ENCODE measurements around the gene CALHM4.

CALHM4 gene

GRCh38 chr6:116515141-116515540 is 38.4 kb upstream of the CALHM4 start:
- no peaks in the 10 kb centered on the region for H3K27me3 ChIP-seq (ENCODE audit: control insufficient read depth in 3 of 3, insufficient read depth in 3 of 3, low read depth in 1 of 3, low read length in 3 of 3)

GRCh38 chr6:116518621-116519368 is 34.8 kb upstream of the CALHM4 start:
- no peak overlapping the region for H2BK12ac ChIP-seq (ENCODE audit: low read length)
- no peak overlapping the region for H3K9ac ChIP-seq (ENCODE audit: low read depth, low read length, poor library complexity)
- no peaks in the 10 kb centered on the region for H3K79me1 ChIP-seq (ENCODE audit: low read depth, low read length)
- peaks cover 0 to 2% of the 10 kb centered on the region in 2 donors for H3K4me1 ChIP-seq (ENCODE audit: control insufficient read depth in 2 of 2, insufficient read depth in 1 of 2, low read depth in 1 of 2, low read length in 2 of 2)
- no peak overlapping the region for H3K18ac ChIP-seq (ENCODE audit: low read length)
- no peak overlapping the region for H2BK5ac ChIP-seq (ENCODE audit: low read length)
- H2AK5ac ChIP-seq (ENCODE audit: low read depth, low read length), result no peak overlapping the region
- no peak overlapping the region for H3K4ac ChIP-seq (ENCODE audit: low read length)
- no peaks in the 10 kb centered on the region for H3K27me3 ChIP-seq (ENCODE audit: control insufficient read depth in 3 of 3, insufficient read depth in 3 of 3, low read depth in 1 of 3, low read length in 3 of 3)
- no peak overlapping the region for H3K23ac ChIP-seq (ENCODE audit: low read depth, low read length, poor library complexity)
- H2AFZ ChIP-seq (ENCODE audit: low read length), result no peak overlapping the region
- H2BK15ac ChIP-seq (ENCODE audit: low read length), result no peak overlapping the region
- no peak for DNase-seq (ENCODE audit: low spot score)
- no CpG with 5 or more reads among the region's 4 CpGs for WGBS, 2 donors (ENCODE audit: extremely low coverage in 2 of 2, insufficient read length in 2 of 2, insufficient replicate concordance in 1 of 2)
- no peak overlapping the region for H3K4me2 ChIP-seq (ENCODE audit: insufficient read depth, low read length, poor library complexity, severe bottlenecking)
- no peak overlapping the region for H3K4me3 ChIP-seq (ENCODE audit: low read length in 2 of 2)
- no peak overlapping the region for H4K91ac ChIP-seq (ENCODE audit: low read depth, low read length, poor library complexity)
- peaks cover 0 to 13% of the 10 kb centered on the region in 2 donors for H3K9me3 ChIP-seq (replicated peaks in 1 of 2; ENCODE audit: control insufficient read depth in 2 of 2, insufficient read depth in 1 of 2, low read depth in 1 of 2, low read length in 2 of 2)
- H2BK120ac ChIP-seq (ENCODE audit: low read depth, low read length), result no peak overlapping the region
- H3K14ac ChIP-seq (ENCODE audit: low read length), result no peak overlapping the region
- H4K8ac ChIP-seq (ENCODE audit: low read depth, low read length), result no peak overlapping the region
- H3K36me3 ChIP-seq (replicated peaks in 1 of 2; ENCODE audit: control insufficient read depth in 2 of 2, insufficient read depth in 2 of 2, low read length in 2 of 2), result peaks cover 0 to 25% of the 10 kb centered on the region in 2 donors
- H3K27ac ChIP-seq (replicated peaks; ENCODE audit: low read length), result no peak overlapping the region

More at GRCh38 chr6:116515141-116515540, 38.4 kb upstream of the CALHM4 start:
- no peak overlapping the region for H3K23ac ChIP-seq (ENCODE audit: low read depth, low read length, poor library complexity)
- no peak overlapping the region for H2AK5ac ChIP-seq (ENCODE audit: low read depth, low read length)
- no peak overlapping the region for H3K14ac ChIP-seq (ENCODE audit: low read length)
- no peak overlapping the region for H4K8ac ChIP-seq (ENCODE audit: low read depth, low read length)
- no peak overlapping the region for H4K91ac ChIP-seq (ENCODE audit: low read depth, low read length, poor library complexity)
- H2BK120ac ChIP-seq (ENCODE audit: low read depth, low read length), result no peak overlapping the region
- H3K79me1 ChIP-seq (ENCODE audit: low read depth, low read length), result no peaks in the 10 kb centered on the region
- peaks cover 0 to 25% of the 10 kb centered on the region in 2 donors for H3K36me3 ChIP-seq (replicated peaks in 1 of 2; ENCODE audit: control insufficient read depth in 2 of 2, insufficient read depth in 2 of 2, low read length in 2 of 2)
- H2BK12ac ChIP-seq (ENCODE audit: low read length), result no peak overlapping the region
- no peak overlapping the region for H2BK15ac ChIP-seq (ENCODE audit: low read length)
- no peak overlapping the region for H3K27ac ChIP-seq (replicated peaks; ENCODE audit: low read length)
- no peak overlapping the region for H2BK5ac ChIP-seq (ENCODE audit: low read length)
- H3K9me3 ChIP-seq (replicated peaks in 1 of 2; ENCODE audit: control insufficient read depth in 2 of 2, insufficient read depth in 1 of 2, low read depth in 1 of 2, low read length in 2 of 2), result peaks cover 0 to 13% of the 10 kb centered on the region in 2 donors
- H2AFZ ChIP-seq (ENCODE audit: low read length), result no peak overlapping the region
- no peak for DNase-seq (ENCODE audit: low spot score)
- H3K18ac ChIP-seq (ENCODE audit: low read length), result no peak overlapping the region
- no peak overlapping the region for H3K4ac ChIP-seq (ENCODE audit: low read length)
- no peak overlapping the region for H3K4me2 ChIP-seq (ENCODE audit: insufficient read depth, low read length, poor library complexity, severe bottlenecking)
- no peak overlapping the region for H3K9ac ChIP-seq (ENCODE audit: low read depth, low read length, poor library complexity)
- H3K4me1 ChIP-seq (ENCODE audit: control insufficient read depth in 2 of 2, insufficient read depth in 1 of 2, low read depth in 1 of 2, low read length in 2 of 2), result peaks cover 4 to 8% of the 10 kb centered on the region in 2 donors
- no peak overlapping the region for H3K4me3 ChIP-seq (ENCODE audit: low read length in 2 of 2)

GRCh38 chr6:116522896-116523295 is 30.7 kb upstream of the CALHM4 start:
- no peak for DNase-seq (ENCODE audit: low spot score)
- Histone ChIP-seq H2AFZ (ENCODE audit: low read length) (no peak overlapping the region), H3K9ac (ENCODE audit: low read depth, low read length, poor library complexity) (no peak overlapping the region)

GRCh38 chr6:116524236-116524635 is 29.3 kb upstream of the CALHM4 start:
- no peak for DNase-seq (ENCODE audit: low spot score)
- Histone ChIP-seq H2BK12ac (ENCODE audit: low read length) (no peak overlapping the region), H2BK5ac (ENCODE audit: low read length) (no peak overlapping the region), H2BK120ac (ENCODE audit: low read depth, low read length) (no peak overlapping the region), H3K14ac (ENCODE audit: low read length) (no peak overlapping the region), H4K8ac (ENCODE audit: low read depth, low read length) (no peak overlapping the region), H3K4me1 (ENCODE audit: control insufficient read depth in 2 of 2, insufficient read depth in 1 of 2, low read depth in 1 of 2, low read length in 2 of 2) (peaks cover 3% of the 10 kb centered on the region in 2 donors), H3K4ac (ENCODE audit: low read length) (no peak overlapping the region), H2AK5ac (ENCODE audit: low read depth, low read length) (no peak overlapping the region), H2BK15ac (ENCODE audit: low read length) (no peak overlapping the region), H3K27ac (replicated peaks; ENCODE audit: low read length) (no peak overlapping the region), H3K9me3 (replicated peaks in 1 of 2; ENCODE audit: control insufficient read depth in 2 of 2, insufficient read depth in 1 of 2, low read depth in 1 of 2, low read length in 2 of 2) (no peaks in the 10 kb centered on the region), H2AFZ (ENCODE audit: low read length) (no peak overlapping the region), H3K18ac (ENCODE audit: low read length) (no peak overlapping the region), H3K23ac (ENCODE audit: low read depth, low read length, poor library complexity) (no peak overlapping the region), H4K91ac (ENCODE audit: low read depth, low read length, poor library complexity) (no peak overlapping the region), H3K79me1 (ENCODE audit: low read depth, low read length) (no peaks in the 10 kb centered on the region), H3K36me3 (replicated peaks in 1 of 2; ENCODE audit: control insufficient read depth in 2 of 2, insufficient read depth in 2 of 2, low read length in 2 of 2) (no peaks in the 10 kb centered on the region), H3K4me3 (ENCODE audit: low read length in 2 of 2) (no peak overlapping the region), H3K4me2 (ENCODE audit: insufficient read depth, low read length, poor library complexity, severe bottlenecking) (no peak overlapping the region), H3K9ac (ENCODE audit: low read depth, low read length, poor library complexity) (no peak overlapping the region), H3K27me3 (ENCODE audit: control insufficient read depth in 3 of 3, insufficient read depth in 3 of 3, low read depth in 1 of 3, low read length in 3 of 3) (no peaks in the 10 kb centered on the region)
- WGBS, 2 donors (ENCODE audit: extremely low coverage in 2 of 2, insufficient read length in 2 of 2, insufficient replicate concordance in 1 of 2), result no CpG with 5 or more reads among the region's 2 CpGs

More at GRCh38 chr6:116522896-116523295, 30.7 kb upstream of the CALHM4 start:
- no peak overlapping the region for H2BK15ac ChIP-seq (ENCODE audit: low read length)
- H3K23ac ChIP-seq (ENCODE audit: low read depth, low read length, poor library complexity), result no peak overlapping the region
- no peak overlapping the region for H3K4ac ChIP-seq (ENCODE audit: low read length)
- H2AK5ac ChIP-seq (ENCODE audit: low read depth, low read length), result no peak overlapping the region
- WGBS, 2 donors (ENCODE audit: extremely low coverage in 2 of 2, insufficient read length in 2 of 2, insufficient replicate concordance in 1 of 2), result no CpG with 5 or more reads among the region's 2 CpGs
- no peak overlapping the region for H2BK12ac ChIP-seq (ENCODE audit: low read length)
- H3K4me1 ChIP-seq (ENCODE audit: control insufficient read depth in 2 of 2, insufficient read depth in 1 of 2, low read depth in 1 of 2, low read length in 2 of 2), result peaks cover 0 to 3% of the 10 kb centered on the region in 2 donors
- no peak overlapping the region for H2BK120ac ChIP-seq (ENCODE audit: low read depth, low read length)
- no peak overlapping the region for H4K91ac ChIP-seq (ENCODE audit: low read depth, low read length, poor library complexity)
- H3K27ac ChIP-seq (replicated peaks; ENCODE audit: low read length), result no peak overlapping the region
- no peak overlapping the region for H2BK5ac ChIP-seq (ENCODE audit: low read length)
- no peaks in the 10 kb centered on the region for H3K27me3 ChIP-seq (ENCODE audit: control insufficient read depth in 3 of 3, insufficient read depth in 3 of 3, low read depth in 1 of 3, low read length in 3 of 3)
- H3K9me3 ChIP-seq (replicated peaks in 1 of 2; ENCODE audit: control insufficient read depth in 2 of 2, insufficient read depth in 1 of 2, low read depth in 1 of 2, low read length in 2 of 2), result no peaks in the 10 kb centered on the region
- no peaks in the 10 kb centered on the region for H3K36me3 ChIP-seq (replicated peaks in 1 of 2; ENCODE audit: control insufficient read depth in 2 of 2, insufficient read depth in 2 of 2, low read length in 2 of 2)
- no peak overlapping the region for H3K14ac ChIP-seq (ENCODE audit: low read length)
- H4K8ac ChIP-seq (ENCODE audit: low read depth, low read length), result no peak overlapping the region
- H3K18ac ChIP-seq (ENCODE audit: low read length), result no peak overlapping the region
- H3K79me1 ChIP-seq (ENCODE audit: low read depth, low read length), result no peaks in the 10 kb centered on the region
- no peak overlapping the region for H3K4me3 ChIP-seq (ENCODE audit: low read length in 2 of 2)
- H3K4me2 ChIP-seq (ENCODE audit: insufficient read depth, low read length, poor library complexity, severe bottlenecking), result no peak overlapping the region

Measured in neuronal stem cell (in vitro differentiated cells).